K562 (cell line): ENCODE results near the gene ATP6V1F. TPM values are rescaled to one million over a fixed set of nuclear protein-coding genes. Genes with fewer than 3 reads are reported as not detected.

Experiments
- ATAC-seq: fragments of 200-7000 bp; cut with Tn5 transposase; 3 replicates; pipeline ENCODE4 v1.9.1; 2020; ENCODE audit warnings: moderate library complexity
- BruUV-seq: library from RNA; stranded (reverse); fragments of 400-500 nt; replicated peaks from 2 replicates; lab custom pipeline; 2021; lab: Mats Ljungman, UMichigan
- CTCF ChIA-PET: fragments of 300-600 bp; formaldehyde crosslinking; extraction: SDS; loops from one replicate; lab custom pipeline; 2021; ENCODE audit warnings: low intra/inter-chr PET ratio; lab: Yijun Ruan, JAX
- POLR2A ChIA-PET: fragments of 300-600, 350-650 bp; sonication (Branson Sonifier 250); formaldehyde crosslinking; extraction: SDS; loops from one replicate; lab custom pipeline; 2021; ENCODE audit warnings: antibody characterized with exemption, inconsistent platforms; lab: Yijun Ruan, JAX
- DNase-seq, 4 experiments: peaks; one replicate each; pipeline versions ENCODE4 v3.0.0 to v3.0.0-alpha.2; 2011 to 2018; ENCODE audit warnings: low spot score in 3 of 4, mixed read lengths in 3 of 4; ENCODE audit errors: extremely low read depth in 1 of 4
- FAIRE-seq: peaks from 2 replicates; lab custom pipeline; 2011; peaks lifted over from hg19 to GRCh38; lab: Jason Lieb, UNC
- H2AFZ ChIP-seq: 2 replicates; pipeline ENCODE4 v1.6.0; 2011; ENCODE audit warnings: low read depth, low read length, control low read depth, inconsistent platforms
- H3K27ac ChIP-seq: fragments of 200-600 bp; 3 replicates; pipeline ENCODE4 v1.8.0; 2011; ENCODE audit warnings: low read depth, mild to moderate bottlenecking, control low read depth, inconsistent platforms, low read length, moderate library complexity, mixed read lengths; ENCODE audit errors: extremely low read depth
- H3K27me3 ChIP-seq, 2 experiments: fragments of 300-600 bp in 1 of 2; 2 replicates in 1 of 2; 3 replicates in 1 of 2; pipeline versions ENCODE4 v1.6.0 to v1.8.0; 2011; ENCODE audit warnings: inconsistent platforms in 2 of 2, low read length in 2 of 2, mild to moderate bottlenecking in 1 of 2, mixed read lengths in 1 of 2, moderate library complexity in 1 of 2; ENCODE audit not compliant: control insufficient read depth in 2 of 2, insufficient read depth in 2 of 2
- H3K36me3 ChIP-seq: fragments of 300-600 bp; 3 replicates; pipeline ENCODE4 v1.8.0; 2011; ENCODE audit warnings: mild to moderate bottlenecking, low read length, inconsistent platforms; ENCODE audit not compliant: control insufficient read depth, insufficient read depth
- H3K4me1 ChIP-seq, 2 experiments: fragments of 200-600 bp in 1 of 2; replicated peaks in 1 of 2; 2 replicates in 1 of 2; 3 replicates in 1 of 2; pipeline versions ENCODE4 v1.5.1 to v1.8.0; 2011; ENCODE audit warnings: inconsistent platforms in 2 of 2, low read length in 2 of 2, mild to moderate bottlenecking in 1 of 2, mixed read lengths in 1 of 2, moderate library complexity in 1 of 2; ENCODE audit not compliant: control insufficient read depth in 2 of 2, insufficient read depth in 2 of 2
- H3K4me2 ChIP-seq: 2 replicates; pipeline ENCODE4 v1.6.1; 2011; ENCODE audit warnings: low read length, control low read depth, inconsistent platforms, mixed read lengths; ENCODE audit not compliant: insufficient read depth
- H3K4me3 ChIP-seq: fragments of 200-600 bp; sonication (generic), shearing (Covaris generic); 2 replicates; pipeline ENCODE4 v1.5.1; 2016; ENCODE audit warnings: control low read depth, inconsistent platforms
- H3K79me2 ChIP-seq: fragments of 200-600 bp; 3 replicates; pipeline ENCODE4 v1.8.0; 2011; ENCODE audit warnings: low read length, inconsistent platforms; ENCODE audit not compliant: control insufficient read depth, insufficient read depth
- H3K9ac ChIP-seq, 2 experiments: 2 replicates each; pipeline versions ENCODE4 v1.6.0 to v1.6.1; 2011; ENCODE audit warnings: low read depth in 2 of 2, low read length in 2 of 2, control low read depth in 1 of 2, inconsistent platforms in 1 of 2, mild to moderate bottlenecking in 1 of 2, mixed read lengths in 1 of 2; ENCODE audit not compliant: insufficient read depth in 1 of 2
- H3K9me1 ChIP-seq: one replicate; pipeline ENCODE4 v1.6.0; 2011; ENCODE audit warnings: inconsistent platforms, mild to moderate bottlenecking, low read length, moderate library complexity; ENCODE audit not compliant: control insufficient read depth, insufficient read depth
- H3K9me3 ChIP-seq: replicated peaks from 2 replicates; pipeline ENCODE4 v1.5.1; 2011; ENCODE audit warnings: low read depth, low read length, inconsistent platforms; ENCODE audit not compliant: control insufficient read depth, insufficient read depth
- H4K20me1 ChIP-seq: replicated peaks from 2 replicates; pipeline ENCODE4 v1.6.1; 2011; ENCODE audit warnings: low read length, inconsistent platforms, mixed read lengths; ENCODE audit not compliant: control insufficient read depth, insufficient read depth
- SP2 ChIP-seq: IDR thresholded peaks from 2 replicates; pipeline ENCODE4 v1.6.1; 2011; ENCODE audit warnings: mild to moderate bottlenecking, low read depth, low read length, moderate library complexity; ENCODE audit not compliant: poor library complexity, severe bottlenecking; ENCODE audit errors: extremely low read depth
- ZNF263 ChIP-seq: sonication (generic); formaldehyde crosslinking; IDR thresholded peaks from 2 replicates; pipeline ENCODE4 v1.8.0; 2022; ENCODE audit warnings: mild to moderate bottlenecking, missing genetic modification reagents, borderline replicate concordance
- WGBS: fragments of 100-300 bp; shearing (Covaris generic); methylation state at CpG from one replicate; pipeline ENCODE4 v1.1.6; 2016; ENCODE audit warnings: low coverage, mixed read lengths; ENCODE audit not compliant: insufficient coverage; ENCODE audit errors: missing lambda C conversion rate; 5-methylcytosine and 5-hydroxymethylcytosine counted together
- in situ Hi-C: fragments of 300-500 bp; cut with MboI; formaldehyde crosslinking; loops from 4 replicates; pipeline ENCODE4 v1.15.0; 2018; ENCODE audit warnings: inconsistent platforms, mixed read lengths
- intact Hi-C: fragments of 100-400 bp; cut with micrococcal nuclease; formaldehyde crosslinking; loops from 2 replicates; pipeline ENCODE4 v1.14.2; 2022
- polyA plus RNA-seq, 8 experiments: library from polyadenylated mRNA; depleted of rRNA in 4 of 8; stranded (reverse) in 5 of 8; unstranded in 3 of 8; fragments of >200 nt; fragmentation: Nextera tagmentation in 2 of 8; fragmentation: Illumina TruSeq in 1 of 8; extraction: Ambion mirVana in 2 of 8; extraction: Trizol in 1 of 8; gene quantifications; 2 replicates each; pipeline versions ENCODE4 v1.2.1 to v1.2.3, GENCODE V29; 2011 to 2014; ENCODE audit warnings: inconsistent platforms in 1 of 8, missing spikeins in 1 of 8
- total RNA-seq, 7 experiments: library from RNA; depleted of rRNA in 6 of 7; stranded (reverse); fragments of >200 nt in 6 of 7; fragmentation: Illumina TruSeq in 2 of 7; extraction: Trizol in 2 of 7; gene quantifications; 2 replicates each; pipeline versions ENCODE4 v1.2.1 to v1.2.3, GENCODE V29; 2011 to 2021; ENCODE audit warnings: low replicate concordance in 1 of 7
- TF ChIP-seq, protein P1 (sequence below): sonication (generic); formaldehyde crosslinking; IDR thresholded peaks from 2 replicates; pipeline ENCODE4 v1.5.0; 2020; ENCODE audit warnings: missing genetic modification reagents
- TF ChIP-seq, protein P2 (sequence below): fragments of 450-650 bp; conservative IDR thresholded peaks from 2 replicates; pipeline ENCODE4 v1.6.1; 2016; ENCODE audit warnings: missing genetic modification characterization, low read depth, mild to moderate bottlenecking, control low read depth, missing compliant biosample characterization

ATP6V1F gene
- total and polyA plus RNA-seq, 9 of the 15 experiments (the other 6 are each of a cell fraction or from before 2014, with no cell fraction given), result 206 to 1,123 (median 542) TPM

DNA sequence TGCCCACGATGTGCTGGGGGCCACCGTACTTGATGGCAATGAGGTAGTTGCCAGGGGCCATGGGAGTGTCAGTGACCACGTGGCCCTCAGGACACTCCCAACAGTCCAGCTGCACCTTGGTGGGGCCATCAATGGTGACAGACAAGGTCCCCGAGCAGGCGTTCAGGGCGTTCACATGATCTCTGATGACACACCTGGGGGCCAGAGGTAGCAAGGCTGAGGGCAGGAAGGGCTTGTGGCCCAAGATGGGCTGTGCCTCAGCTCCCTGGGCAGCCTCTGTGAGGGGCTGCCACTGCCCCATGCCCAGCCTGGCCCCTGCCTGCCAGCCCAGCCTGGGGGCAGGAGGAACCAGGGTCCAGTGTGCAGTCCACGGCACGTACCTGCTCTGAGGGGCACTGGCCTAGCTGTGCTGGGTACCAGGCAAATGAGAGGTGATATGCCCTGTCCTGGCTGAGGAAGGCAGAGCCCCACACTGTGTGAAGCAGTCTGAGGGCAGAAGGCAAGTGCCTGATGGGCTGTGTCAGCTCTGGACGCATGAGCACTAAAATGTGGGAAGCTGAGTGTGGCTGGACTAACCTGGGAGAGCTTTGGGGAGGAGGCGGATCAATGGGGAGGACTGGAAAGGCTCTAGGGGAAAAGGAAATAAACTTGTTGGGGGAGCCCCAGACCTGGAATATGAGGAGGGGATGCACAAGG is 51.4 kb downstream of the ATP6V1F start:
- H3K4me1 ChIP-seq, result peaks cover 0 to 35% of the 10 kb centered on the region in 2 experiments; a peak in 2 of 5 replicates
- no peaks in the 10 kb centered on the region for H3K36me3 ChIP-seq
- ATAC-seq, result no peak
- ChIA-PET CTCF (no interaction called here), POLR2A (interaction anchor here (0.7 to 1.7 kb wide), 3 partner anchors 9 to 180 kb away, joined by 3 to 5 read pairs (median 3); partner anchors contain the start of gene CALU)
- H3K4me2 ChIP-seq, result no peak overlapping the region
- peak; percentile 88 for TF ChIP-seq ZNF263 (CRISPR knock-in tag)
- TF ChIP-seq SP2, result no peak
- TF ChIP-seq, protein P1, sequence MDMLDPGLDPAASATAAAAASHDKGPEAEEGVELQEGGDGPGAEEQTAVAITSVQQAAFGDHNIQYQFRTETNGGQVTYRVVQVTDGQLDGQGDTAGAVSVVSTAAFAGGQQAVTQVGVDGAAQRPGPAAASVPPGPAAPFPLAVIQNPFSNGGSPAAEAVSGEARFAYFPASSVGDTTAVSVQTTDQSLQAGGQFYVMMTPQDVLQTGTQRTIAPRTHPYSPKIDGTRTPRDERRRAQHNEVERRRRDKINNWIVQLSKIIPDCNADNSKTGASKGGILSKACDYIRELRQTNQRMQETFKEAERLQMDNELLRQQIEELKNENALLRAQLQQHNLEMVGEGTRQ (CRISPR knock-in tag), result 0 out of 2 replicates have a peak, but pooled peaks have one; percentile 28
- TF ChIP-seq, protein P2, sequence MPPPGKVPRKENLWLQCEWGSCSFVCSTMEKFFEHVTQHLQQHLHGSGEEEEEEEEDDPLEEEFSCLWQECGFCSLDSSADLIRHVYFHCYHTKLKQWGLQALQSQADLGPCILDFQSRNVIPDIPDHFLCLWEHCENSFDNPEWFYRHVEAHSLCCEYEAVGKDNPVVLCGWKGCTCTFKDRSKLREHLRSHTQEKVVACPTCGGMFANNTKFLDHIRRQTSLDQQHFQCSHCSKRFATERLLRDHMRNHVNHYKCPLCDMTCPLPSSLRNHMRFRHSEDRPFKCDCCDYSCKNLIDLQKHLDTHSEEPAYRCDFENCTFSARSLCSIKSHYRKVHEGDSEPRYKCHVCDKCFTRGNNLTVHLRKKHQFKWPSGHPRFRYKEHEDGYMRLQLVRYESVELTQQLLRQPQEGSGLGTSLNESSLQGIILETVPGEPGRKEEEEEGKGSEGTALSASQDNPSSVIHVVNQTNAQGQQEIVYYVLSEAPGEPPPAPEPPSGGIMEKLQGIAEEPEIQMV (tag), result no peak
- H3K4me3 ChIP-seq, result no peak overlapping the region
- no peaks in the 10 kb centered on the region for H3K79me2 ChIP-seq
- no peaks in the 10 kb centered on the region for H3K9me1 ChIP-seq
- in situ Hi-C loops (loop anchor here (5.0 kb wide), 1 partner anchor 57 kb away; no protein-coding TSS in a partner anchor), intact Hi-C loops (no loop called here)
- BruUV-seq, result no TSS peak
- H3K27me3 ChIP-seq, result peaks cover 61 to 79% of the 10 kb centered on the region in 2 experiments
- H3K9me3 ChIP-seq, result no peaks in the 10 kb centered on the region; the same call in 1 of the 2 replicates
- peak overlapping the region in 1 of 2 experiments; percentile 38; a peak in 1 of 4 replicates for H3K9ac ChIP-seq
- no peak for FAIRE-seq
- H2AFZ ChIP-seq, result no peak overlapping the region
- no peak for DNase-seq
- no peak overlapping the region for H3K27ac ChIP-seq
- peaks cover 11% of the 10 kb centered on the region; the same call in 1 of the 2 replicates for H4K20me1 ChIP-seq
- under 1% methylated on average over 10 of the region's 10 CpGs for WGBS
